Pancreas (tissue), 10 donors: Measurements from ENCODE around the gene ZBTB18. TPM values are rescaled to one million over a fixed set of nuclear protein-coding genes. Genes with fewer than 3 reads are reported as not detected.
A peak's percentile ranks its signal among the peaks of the same experiment; 100 is the strongest.
"Not testable (repeated sequence)": the region's sequence is repeated elsewhere in the genome, so short reads cannot be mapped to it uniquely, and the experiment has no call there.

Experiments
- ATAC-seq, 4 donors: fragments of 200-7000 bp; cut with Tn5 transposase; one replicate each; pipeline versions ENCODE4 v1.8.0 to v1.9.1; 2020; ENCODE audit warnings: mild to moderate bottlenecking in 4 of 4, moderate library complexity in 4 of 4
- DNase-seq, 6 donors: peaks; one replicate each; pipeline ENCODE4 v3.0.0-alpha.2; 2020
- FAIRE-seq: peaks from 2 replicates; lab custom pipeline; 2012; peaks lifted over from hg19 to GRCh38; lab: Jason Lieb, UNC
- H3K27ac ChIP-seq, 4 donors: fragments of 200-600 bp; sonication (generic); 1 replicate in 3 of 4; 2 replicates in 1 of 4; pipeline versions ENCODE4 v1.5.0 to v1.8.0; 2020
- H3K27me3 ChIP-seq, 4 donors: fragments of 200-600 bp; one replicate each; pipeline ENCODE4 v1.8.0; 2021
- H3K36me3 ChIP-seq, 3 donors: fragments of 200-600 bp; sonication (generic) in 1 of 3; one replicate each; pipeline versions ENCODE4 v1.5.0 to v1.8.0; 2020 to 2021
- H3K4me1 ChIP-seq, 3 donors: fragments of 200-600 bp; one replicate each; pipeline ENCODE4 v1.8.0; 2021
- H3K4me3 ChIP-seq, 4 donors: fragments of 200-600 bp; sonication (generic) in 2 of 4; one replicate each; pipeline versions ENCODE4 v1.5.0 to v1.8.0; 2020 to 2021
- H3K9me3 ChIP-seq, 4 donors: fragments of 200-600 bp; one replicate each; pipeline ENCODE4 v1.8.0; 2021
- CTCF ChIP-seq, 4 donors: fragments of 200-600 bp; sonication (generic) in 3 of 4; IDR thresholded peaks; one replicate each; pipeline versions ENCODE4 v1.5.0 to v1.8.0; 2021; ENCODE audit warnings: antibody characterized with exemption in 4 of 4
- WGBS, 2 donors: extraction: QIAGEN DNeasy Blood & Tissue Kit; methylation state at CpG; one replicate each; pipeline ENCODE4 v1.1.7; 2013; 5-methylcytosine and 5-hydroxymethylcytosine counted together
- intact Hi-C, 3 donors: fragments of 100-400 bp; cut with DNase I; formaldehyde crosslinking; loops; one replicate each; pipeline versions ENCODE4 v1.11.1 to v1.14.2; 2022
- polyA plus RNA-seq, 2 donors: library from polyadenylated mRNA; stranded (reverse); fragments of 200-250 nt; gene quantifications; one replicate each; pipeline ENCODE4 v1.2.3, GENCODE V29; 2013
- total RNA-seq, 6 donors: library from RNA; stranded (reverse); fragmentation: NEBNext Ultra II Directional in 4 of 6; extraction: Animal tissue kit (Norgen Biotek cat#: 25700) in 4 of 6; gene quantifications; one replicate each; pipeline versions ENCODE4 v1.2.1 to v1.2.4, GENCODE V29; 2021 to 2023
- donor health status: healthy with polysubstance abuse.
- donor health status: DM: no; HTN: no; CAD: no; lungs with moderate emphysema.
- donor health status: DM: no; HTN: no; CAD: no.
- donor health status: control.
- donor health status: control.
- donor health status: Bipolar disorder and iron deficiency.
- donor health status: DM: yes; HTN: yes; CAD: no.
- donor health status: DM: no; HTN: no; CAD: no.
- donor health status: DM: no; HTN: no; CAD: no.
- donor health status: DM: yes; HTN: yes; CAD: no.

Gene ZBTB18
- total and polyA plus RNA-seq, 8 donors, result 12.8 to 18.5 (median 14.5) TPM

DNA sequence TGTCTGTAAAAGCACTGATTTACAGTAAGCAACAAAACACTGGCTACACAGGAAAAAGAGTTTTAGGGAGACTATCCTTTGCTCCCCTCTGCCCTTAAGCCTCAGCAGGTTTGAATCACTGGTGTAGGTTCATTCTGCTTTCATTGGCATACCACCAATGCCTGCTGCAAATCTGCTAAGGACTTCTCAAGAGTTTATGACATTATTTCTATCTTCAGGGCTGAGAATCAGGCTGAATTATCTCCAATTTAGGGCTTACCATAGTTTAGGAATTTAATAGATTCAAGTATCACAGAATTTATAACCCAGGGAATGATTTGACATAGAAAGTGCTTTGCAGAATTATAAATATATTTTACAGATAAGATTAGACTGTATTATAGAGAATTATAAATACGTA, 6.7 kb upstream of the ZBTB18 start:
- no peak for FAIRE-seq
- Histone ChIP-seq H3K4me3 (no peak overlapping the region), H3K36me3 (no peaks in the 10 kb centered on the region), H3K4me1 (peaks cover 12 to 15% (median 14%) of the 10 kb centered on the region in 3 donors), H3K27me3 (no peaks in the 10 kb centered on the region), H3K9me3 (no peaks in the 10 kb centered on the region), H3K27ac (no peak overlapping the region)
- intact Hi-C loops, result no loop called here
- DNase-seq, result no peak
- no peak for TF ChIP-seq CTCF (IDR thresholded peaks at IDR 0.05)
- 0 to 3% methylated on average over 1 of the region's 1 CpG for WGBS, 2 donors
- no peak for ATAC-seq

DNA sequence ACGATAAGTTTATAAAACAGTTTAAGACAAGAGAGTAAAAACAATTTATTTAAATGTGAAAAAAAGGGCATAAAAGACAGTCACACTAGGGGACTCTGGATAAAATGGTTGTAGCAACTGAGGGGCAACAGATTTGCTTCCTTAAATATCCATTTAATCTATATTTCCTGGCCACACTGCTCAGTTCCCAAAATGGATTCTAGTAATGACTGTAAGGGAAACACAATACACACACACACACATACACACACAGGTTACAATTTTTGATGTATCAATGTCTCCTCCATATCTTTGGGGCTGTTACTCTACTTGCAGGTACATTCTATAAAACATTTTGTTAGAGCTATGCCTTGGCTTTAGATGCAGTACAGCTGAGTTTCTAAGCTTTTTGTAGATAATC, 4.8 kb upstream of the ZBTB18 start:
- Histone ChIP-seq H3K4me1 (peaks cover 12 to 15% (median 14%) of the 10 kb centered on the region in 3 donors), H3K27ac (peak overlapping the region; percentile 96 to 100 (median 100))
- H3K36me3 ChIP-seq, FAIRE-seq, H3K27me3 ChIP-seq, H3K9me3 ChIP-seq, H3K4me3 ChIP-seq, DNase-seq, ATAC-seq, intact Hi-C loops: not testable (repeated sequence)
- 83 to 89% methylated on average over 1 of the region's 1 CpG for WGBS, 2 donors

DNA sequence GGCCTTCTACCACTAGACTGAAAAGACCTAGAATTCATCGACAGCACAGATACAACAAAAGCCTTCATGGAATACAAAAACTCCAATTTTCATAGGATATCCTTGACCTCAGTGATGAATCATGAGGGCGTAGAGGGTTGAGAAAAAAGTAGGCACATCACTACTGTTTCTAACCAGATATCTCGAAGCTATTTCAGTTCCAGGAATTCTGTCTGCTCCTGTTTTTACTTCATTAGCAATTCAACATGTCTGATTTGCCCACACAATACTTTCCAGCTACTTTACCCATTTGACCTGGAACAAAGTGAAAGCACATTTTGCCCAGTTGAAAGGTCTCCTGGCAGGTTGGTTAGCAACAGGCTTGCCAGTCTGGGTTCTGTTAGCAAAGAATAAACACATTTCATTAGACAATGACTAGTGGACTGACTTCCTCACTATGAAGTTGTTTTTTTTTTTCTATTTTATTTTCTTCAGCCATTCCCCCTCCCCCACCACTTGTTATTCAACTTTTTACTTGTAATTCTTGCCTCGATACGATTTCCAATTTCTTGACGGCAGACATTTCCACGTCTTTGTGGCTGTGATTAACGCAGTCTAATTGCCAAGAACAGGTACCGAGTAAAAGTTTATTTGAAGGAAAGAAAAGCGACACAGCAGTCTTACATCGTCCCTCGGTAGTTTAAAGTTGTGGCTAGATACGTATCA, 4.0 kb upstream of the ZBTB18 start:
- Histone ChIP-seq H3K4me3 (peak overlapping the region; percentile 26 to 88 (median 54)), H3K36me3 (no peaks in the 10 kb centered on the region), H3K27ac (peak overlapping the region; percentile 96 to 100 (median 100)), H3K27me3 (no peaks in the 10 kb centered on the region), H3K4me1 (peaks cover 12 to 15% (median 14%) of the 10 kb centered on the region in 3 donors), H3K9me3 (no peaks in the 10 kb centered on the region)
- no peak for TF ChIP-seq CTCF (IDR thresholded peaks at IDR 0.05)
- 4% methylated on average over 13 of the region's 13 CpGs for WGBS, 2 donors
- ATAC-seq, result peak in 3 of 4 donors; percentile 1 to 7 (median 5)
- intact Hi-C loops, result no loop called here
- FAIRE-seq, result peak; percentile 80
- DNase-seq, result peak in 2 of 6 donors; percentile 34 to 42

DNA sequence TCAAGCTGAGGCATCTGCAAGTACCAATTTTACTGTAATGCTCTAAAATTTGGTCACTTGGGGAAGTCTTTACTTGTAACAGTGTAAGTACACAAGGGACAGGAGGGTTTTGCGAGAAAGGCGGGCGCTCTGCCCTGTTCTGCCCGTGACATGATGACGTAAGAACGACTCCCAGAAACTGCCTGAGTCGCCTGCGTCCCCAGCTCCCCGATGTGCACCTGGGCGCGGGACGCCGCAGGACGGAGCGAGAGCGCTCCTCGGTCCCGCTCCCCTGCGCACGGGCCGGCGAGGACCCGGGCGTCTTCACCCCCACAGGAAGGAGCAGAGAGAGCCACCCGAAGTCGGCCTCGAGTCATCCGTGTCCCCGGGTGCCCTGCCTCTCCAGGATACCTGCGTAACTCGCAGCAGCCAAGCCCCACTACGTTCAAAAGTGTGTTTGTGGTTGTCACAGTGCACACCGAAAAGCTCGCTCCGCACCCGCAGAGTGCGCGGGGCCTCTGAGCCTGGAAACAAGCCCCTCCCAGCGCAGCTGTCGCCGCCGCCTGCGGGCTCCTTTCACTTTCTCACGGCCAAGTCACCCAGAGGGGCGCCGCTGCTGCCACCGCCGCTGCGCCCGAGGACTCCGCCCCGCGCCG, 3.3 kb upstream of the ZBTB18 start:
- Histone ChIP-seq H3K36me3 (no peaks in the 10 kb centered on the region), H3K4me3 (peak overlapping the region; percentile 26 to 88 (median 54)), H3K4me1 (peaks cover 12 to 21% (median 16%) of the 10 kb centered on the region in 3 donors), H3K9me3 (no peaks in the 10 kb centered on the region), H3K27ac (peak overlapping the region; percentile 96 to 100 (median 100)), H3K27me3 (no peaks in the 10 kb centered on the region)
- intact Hi-C loops, result no loop called here
- no peak for TF ChIP-seq CTCF (IDR thresholded peaks at IDR 0.05)
- ATAC-seq, result peak; percentile 37 to 72 (median 58)
- no peak for FAIRE-seq
- peak in 3 of 6 donors; percentile 64 to 97 (median 80) for DNase-seq
- 0% methylated on average over 53 to 54 of the region's 54 CpGs for WGBS, 2 donors

DNA sequence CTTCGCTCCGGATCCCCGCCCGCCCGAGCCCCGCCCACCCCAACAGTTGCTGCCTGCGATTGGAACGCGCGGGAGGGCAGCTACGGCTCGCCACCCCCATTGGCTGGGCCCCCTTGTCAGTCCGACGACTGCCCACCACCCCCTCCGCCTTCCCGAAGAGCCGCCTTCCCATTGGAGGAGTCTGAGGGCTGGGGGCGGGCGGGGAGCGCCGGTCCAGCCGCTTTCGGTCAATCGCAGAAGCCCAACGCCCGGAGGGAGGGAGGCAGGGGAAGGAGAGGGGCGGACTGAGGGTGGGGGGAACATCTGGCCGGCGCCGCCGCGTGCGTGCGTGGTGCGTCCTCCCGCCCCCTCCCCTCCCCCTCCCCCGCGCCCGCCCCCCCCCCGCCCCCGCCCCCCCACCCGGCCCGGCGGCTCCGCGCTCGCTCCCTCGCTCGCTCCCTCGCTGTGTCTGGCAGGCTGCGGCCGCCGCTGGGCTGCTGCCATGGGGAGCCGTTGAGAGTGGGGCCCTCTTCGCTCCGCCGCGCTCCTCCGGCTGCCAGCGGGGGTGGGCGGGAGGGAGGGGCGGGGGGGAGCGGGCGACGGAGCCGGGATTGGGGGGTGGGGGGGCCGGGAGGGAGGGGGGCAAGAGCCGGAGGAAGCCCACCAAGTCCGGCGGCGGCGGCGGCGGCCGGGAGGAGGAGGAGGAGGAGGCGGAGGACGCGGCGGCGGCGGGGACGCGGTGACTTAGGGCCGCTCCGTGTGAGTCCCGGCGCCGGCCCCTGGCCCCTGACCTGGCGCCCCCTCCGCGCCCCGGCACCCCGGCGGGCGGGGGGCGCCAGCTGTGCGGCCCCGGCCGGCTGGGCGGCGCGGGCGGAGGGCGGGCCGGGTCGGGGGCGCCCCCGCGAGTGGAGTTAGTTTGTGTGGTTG, 2.6 kb upstream of the ZBTB18 start:
- H3K4me1 ChIP-seq, result peaks cover 12 to 29% (median 21%) of the 10 kb centered on the region in 3 donors
- no peak for TF ChIP-seq CTCF (IDR thresholded peaks at IDR 0.05)
- H3K36me3 ChIP-seq, result no peaks in the 10 kb centered on the region
- intact Hi-C loops, result no loop called here
- no peaks in the 10 kb centered on the region for H3K9me3 ChIP-seq
- no peaks in the 10 kb centered on the region for H3K27me3 ChIP-seq
- peak overlapping the region; percentile 89 to 100 (median 100) for H3K27ac ChIP-seq
- FAIRE-seq, result no peak
- WGBS, 2 donors, result 0% methylated on average over 11 to 91 of the region's 109 CpGs
- peak; percentile 93 to 100 (median 99) for DNase-seq
- peak; percentile 81 to 91 (median 84) for ATAC-seq
- H3K4me3 ChIP-seq, result peak overlapping the region; percentile 29 to 88 (median 70)
